ENCODE results near the gene CNR2.
"Not testable (repeated sequence)": the region's sequence is repeated elsewhere in the genome, so short reads cannot be mapped to it uniquely, and the experiment has no call there.

DNA sequence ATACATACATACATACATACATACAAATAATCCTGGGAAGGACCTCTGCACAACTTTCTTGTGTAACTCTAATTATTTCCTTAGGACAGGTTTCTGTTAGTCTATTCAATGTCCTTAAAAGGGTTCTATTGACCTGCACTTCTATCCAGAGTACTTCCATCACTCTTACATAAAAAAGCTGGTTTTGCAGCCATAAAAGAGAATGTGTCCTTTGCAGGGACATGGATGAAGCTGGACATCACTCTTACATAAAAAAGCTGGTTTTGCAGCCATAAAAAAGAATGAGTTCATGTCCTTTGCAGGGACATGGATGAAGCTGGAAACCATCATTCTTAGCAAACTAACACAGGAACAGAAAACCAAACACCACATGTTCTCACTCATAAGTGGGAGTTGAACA, 61.8 kb downstream of the CNR2 start:
- TF ChIP-seq POLR2A, POLR2AphosphoS5, EP300 (IDR thresholded peaks at IDR 0.05): not testable (repeated sequence)
- TF ChIP-seq, protein P1, sequence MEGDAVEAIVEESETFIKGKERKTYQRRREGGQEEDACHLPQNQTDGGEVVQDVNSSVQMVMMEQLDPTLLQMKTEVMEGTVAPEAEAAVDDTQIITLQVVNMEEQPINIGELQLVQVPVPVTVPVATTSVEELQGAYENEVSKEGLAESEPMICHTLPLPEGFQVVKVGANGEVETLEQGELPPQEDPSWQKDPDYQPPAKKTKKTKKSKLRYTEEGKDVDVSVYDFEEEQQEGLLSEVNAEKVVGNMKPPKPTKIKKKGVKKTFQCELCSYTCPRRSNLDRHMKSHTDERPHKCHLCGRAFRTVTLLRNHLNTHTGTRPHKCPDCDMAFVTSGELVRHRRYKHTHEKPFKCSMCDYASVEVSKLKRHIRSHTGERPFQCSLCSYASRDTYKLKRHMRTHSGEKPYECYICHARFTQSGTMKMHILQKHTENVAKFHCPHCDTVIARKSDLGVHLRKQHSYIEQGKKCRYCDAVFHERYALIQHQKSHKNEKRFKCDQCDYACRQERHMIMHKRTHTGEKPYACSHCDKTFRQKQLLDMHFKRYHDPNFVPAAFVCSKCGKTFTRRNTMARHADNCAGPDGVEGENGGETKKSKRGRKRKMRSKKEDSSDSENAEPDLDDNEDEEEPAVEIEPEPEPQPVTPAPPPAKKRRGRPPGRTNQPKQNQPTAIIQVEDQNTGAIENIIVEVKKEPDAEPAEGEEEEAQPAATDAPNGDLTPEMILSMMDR (IDR thresholded peaks at IDR 0.05) = not testable (repeated sequence)

Data from gastroesophageal sphincter (tissue), 3 donors.